Pulmonary artery endothelial cell (primary cell): Measurements from ENCODE around the gene SLC5A4. TPM values are rescaled to one million over a fixed set of nuclear protein-coding genes. Genes with fewer than 3 reads are reported as not detected.
"Not testable (repeated sequence)": the region's sequence is repeated elsewhere in the genome, so short reads cannot be mapped to it uniquely, and the experiment has no call there.

Experiments
- DNase-seq: peaks from one replicate; pipeline ENCODE4 v3.0.0-alpha.2; 2011; ENCODE audit warnings: low read depth, low spot score
- total RNA-seq: library from RNA; depleted of rRNA; stranded (reverse); fragments of >200 nt; gene quantifications from 2 replicates; pipeline ENCODE4 v1.2.3, GENCODE V29; 2014

SLC5A4 gene
- total RNA-seq, 1 donor from 2014 or later, result 0.66 TPM

DNA sequence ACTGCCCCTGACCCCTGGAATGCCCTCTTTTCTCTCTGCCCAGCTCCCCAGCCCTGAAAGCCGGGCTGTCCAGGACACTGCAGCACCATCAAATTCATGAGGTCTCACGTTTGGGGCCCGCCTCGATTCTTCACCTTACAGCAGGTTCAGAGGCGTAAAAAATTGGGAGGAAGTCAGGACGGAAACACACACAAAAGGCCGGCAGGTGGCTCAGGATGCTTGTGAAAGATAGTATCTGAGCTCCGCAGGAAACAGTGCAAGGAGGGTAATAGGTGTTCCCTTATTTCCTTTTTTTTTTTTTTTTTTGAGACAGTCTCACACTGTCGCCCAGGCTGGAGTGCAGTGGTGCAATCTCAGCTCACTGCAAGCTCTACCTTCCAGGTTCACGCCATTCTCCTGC, 54.4 kb downstream of the SLC5A4 start:
- DNase-seq, result no peak

- no peak for DNase-seq
Observed at GRCh38 chr22:32199961-32200360, 55.2 kb downstream of the SLC5A4 start.

GRCh38 chr22:32199341-32199740, 55.8 kb downstream of the SLC5A4 start:
- DNase-seq, result no peak

GRCh38 chr22:32197553-32198226, 57.5 kb downstream of the SLC5A4 start:
- DNase-seq, result not testable (repeated sequence)

GRCh38 chr22:32195900-32196299, 59.2 kb downstream of the SLC5A4 start:
- DNase-seq, result not testable (repeated sequence)

GRCh38 chr22:32193346-32193745, 61.8 kb downstream of the SLC5A4 start:
- DNase-seq, result not testable (repeated sequence)

GRCh38 chr22:32191021-32191420, 64.1 kb downstream of the SLC5A4 start:
- not testable (repeated sequence) for DNase-seq

DNA sequence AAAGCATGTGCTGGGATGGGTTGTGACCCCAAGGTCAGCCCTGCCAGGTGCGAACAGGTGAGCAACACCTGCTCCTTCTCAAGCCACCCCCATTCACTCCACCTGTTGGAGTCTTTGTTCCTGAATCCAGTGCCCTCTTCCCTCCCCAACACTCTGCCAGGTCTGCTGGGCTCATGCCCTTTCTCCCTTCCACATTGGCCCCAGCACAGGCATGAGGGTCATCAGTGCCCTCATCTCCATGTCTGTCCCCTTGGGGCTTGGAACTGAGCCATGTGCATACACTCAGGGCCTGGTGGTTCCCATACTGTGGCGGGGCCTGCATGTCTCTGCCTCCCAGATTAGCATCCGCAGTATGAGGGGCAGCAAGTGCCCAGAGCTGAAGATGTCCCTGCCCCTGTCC, 69.3 kb downstream of the SLC5A4 start:
- DNase-seq, result no peak

DNA sequence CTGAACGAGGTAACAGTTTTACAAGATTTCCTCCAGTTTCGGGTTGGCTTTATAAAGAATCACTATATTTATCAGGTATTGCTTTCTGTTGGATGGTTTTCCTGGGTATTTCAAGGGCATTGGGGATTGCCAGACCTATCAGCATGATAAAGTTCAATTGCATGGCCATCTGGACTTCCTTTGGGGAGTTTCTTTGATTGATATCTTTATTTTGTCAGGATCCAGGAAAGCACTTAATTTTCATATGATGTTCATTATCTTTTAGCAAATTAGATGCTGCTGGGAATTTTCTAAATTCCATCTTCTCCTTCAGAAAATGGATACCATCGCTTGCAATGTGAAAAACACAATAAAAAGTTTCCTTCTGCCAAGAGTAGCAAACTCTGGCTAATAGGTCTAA, 71.5 kb downstream of the SLC5A4 start:
- no peak for DNase-seq

DNA sequence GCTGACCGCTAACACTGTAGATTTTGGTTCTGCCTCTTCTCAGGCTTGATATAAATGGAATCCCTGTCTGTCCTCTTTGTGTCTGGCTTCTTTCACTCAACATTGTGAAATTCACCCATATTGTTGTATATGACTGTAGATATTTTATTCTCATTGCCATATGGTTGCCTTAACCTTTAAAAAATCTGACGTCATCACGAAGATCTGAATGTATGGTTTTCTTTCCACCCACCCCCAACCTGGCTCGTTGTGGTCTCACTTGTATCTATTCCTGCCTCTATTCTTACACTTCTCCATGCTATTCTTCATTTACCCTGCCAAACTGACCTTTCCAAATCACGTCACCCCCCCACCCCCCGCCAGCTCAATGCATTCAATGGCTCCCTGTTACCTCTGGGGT, 74.1 kb downstream of the SLC5A4 start:
- no peak for DNase-seq

- DNase-seq, result no peak
Observed at GRCh38 chr22:32177221-32177765, 77.9 kb downstream of the SLC5A4 start.

DNA sequence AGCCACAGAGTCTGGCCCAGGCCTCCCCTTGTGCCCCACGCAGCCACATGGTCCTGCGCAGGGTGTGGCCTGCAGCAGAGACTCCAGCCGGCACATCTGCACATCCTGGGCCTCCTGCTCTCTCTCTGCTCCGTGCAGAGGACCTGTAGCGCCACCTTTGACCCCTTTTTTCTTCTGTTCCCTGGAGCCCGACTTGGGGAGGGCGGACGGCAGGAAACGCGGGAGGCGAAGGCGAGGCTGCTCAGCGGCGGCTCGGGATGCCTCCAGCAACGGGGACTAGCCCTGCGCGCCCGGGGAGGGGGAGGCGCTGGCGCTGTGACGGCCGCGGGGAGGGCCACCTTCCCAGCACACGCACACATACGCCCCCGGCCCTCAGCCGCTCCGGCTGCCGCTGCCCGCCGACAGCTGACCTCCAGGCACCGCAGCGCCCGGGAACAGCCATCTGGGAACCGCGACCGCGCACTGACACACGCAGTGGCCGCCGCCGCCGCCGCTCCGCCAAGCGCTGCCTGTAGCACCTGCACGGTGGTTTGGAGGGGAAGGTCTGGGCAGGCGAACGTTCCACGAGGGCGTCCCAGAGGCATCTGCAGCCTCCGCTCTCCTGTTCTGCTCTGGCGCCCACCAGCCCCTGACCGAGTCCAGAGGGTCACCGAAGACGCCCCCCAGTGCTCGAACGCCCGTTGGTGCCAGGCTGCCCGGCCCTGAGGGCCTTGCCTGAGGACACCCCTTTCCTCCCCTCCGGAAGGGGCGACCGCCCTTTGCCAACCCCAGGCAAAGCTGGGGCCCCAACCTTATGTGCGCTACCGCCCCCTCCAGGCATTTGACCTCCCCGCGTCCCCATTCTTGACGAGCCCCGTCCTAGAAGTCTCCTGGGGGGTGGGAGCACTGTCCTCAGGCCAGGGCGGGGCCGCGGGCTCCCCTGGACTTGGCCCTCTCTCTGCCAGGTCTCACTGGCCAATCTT, 79.2 kb downstream of the SLC5A4 start:
- DNase-seq, result no peak

GRCh38 chr22:32175115-32175514, 80.0 kb downstream of the SLC5A4 start:
- no peak for DNase-seq

Other genes with a start within 250 kb of the SLC5A4 start
- gene SLC5A1, start 212.1 kb downstream of the SLC5A4 start, total RNA-seq, result under 0.01 TPM in 1 of 2 replicates, not detected in the other
- not detected in 2 replicates for gene C22orf42, start 96.0 kb downstream of the SLC5A4 start, total RNA-seq
- gene RFPL2, start 50.3 kb downstream of the SLC5A4 start, total RNA-seq, result not detected in 2 replicates
- not detected in 2 replicates for gene RFPL3, start 102.5 kb upstream of the SLC5A4 start, total RNA-seq
- gene RTCB, start 156.9 kb upstream of the SLC5A4 start, total RNA-seq, result 172 and 187 TPM in 2 replicates
- not detected in 2 replicates for gene BPIFC, start 209.1 kb upstream of the SLC5A4 start, total RNA-seq
- gene FBXO7, start 219.5 kb upstream of the SLC5A4 start, total RNA-seq, result 48.1 and 50.5 TPM in 2 replicates